Measurements from ENCODE around the gene HSPA1L.

DNA sequence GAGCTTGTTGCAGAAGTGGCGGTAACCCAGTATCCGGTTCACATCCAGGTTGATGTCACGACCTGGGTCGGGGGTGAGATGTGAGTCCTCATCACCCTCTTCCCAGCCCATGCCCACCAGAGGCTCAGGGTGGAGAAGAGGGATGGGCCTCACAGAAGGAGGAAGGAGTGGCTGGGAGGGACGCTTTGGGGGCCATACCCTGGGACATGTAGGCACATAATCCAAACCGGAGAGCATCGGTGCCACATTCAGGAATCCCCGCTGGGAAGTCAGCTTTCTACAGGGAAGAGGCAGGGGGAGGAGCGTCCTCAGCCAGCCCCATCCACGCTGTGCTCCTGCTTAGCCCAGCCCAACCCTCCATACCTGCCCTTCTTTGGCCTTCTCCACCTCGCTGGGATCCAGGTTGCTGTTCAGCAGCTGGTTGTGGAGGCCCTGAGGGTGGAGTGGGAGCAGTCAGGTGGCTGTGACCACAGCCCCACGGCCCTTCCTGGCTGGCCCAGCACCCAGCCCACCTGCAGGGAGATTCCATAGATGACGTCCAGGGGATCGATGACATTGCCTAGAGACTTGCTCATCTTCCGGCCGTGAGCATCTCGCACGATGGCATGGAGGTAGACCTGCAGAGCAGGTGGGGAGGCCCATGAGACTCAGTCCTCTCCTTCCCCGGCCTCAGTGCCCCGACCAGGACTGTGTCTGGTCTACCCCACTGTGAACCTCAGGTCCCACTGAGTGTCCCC, 34.4 kb downstream of the HSPA1L start:
- TF ChIP-seq GATA2 (IDR thresholded peaks at IDR 0.05; ENCODE audit: low read depth, low read length), result no peak
- no peak for TF ChIP-seq GATA3 (IDR thresholded peaks at IDR 0.05; ENCODE audit: low read depth, low read length)
